ENCODE results near the gene SLAMF9.

SLAMF9 gene

DNA sequence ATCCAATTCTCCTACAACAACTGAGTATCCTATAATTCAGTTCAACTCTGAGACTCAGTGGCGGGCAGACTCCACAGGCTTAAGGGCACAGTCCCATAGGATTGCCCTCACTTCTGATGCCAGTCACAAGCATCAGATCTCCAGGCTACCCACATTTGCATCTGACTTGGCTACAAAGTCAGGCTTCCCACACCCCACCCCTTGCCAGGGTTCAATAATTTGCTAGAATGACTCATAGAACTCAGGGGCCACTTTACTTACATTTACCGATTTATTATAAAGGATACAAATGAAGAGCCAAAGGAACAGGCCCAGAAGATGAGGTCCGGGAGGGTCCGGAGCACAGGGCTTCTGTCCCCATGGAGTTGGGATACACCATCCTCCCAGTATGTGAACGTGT is 36.0 kb upstream of the SLAMF9 start:
- no peaks in the 10 kb centered on the region for H3K9me3 ChIP-seq (ENCODE audit: control insufficient read depth, low read length)
- no peak overlapping the region for H3K4me2 ChIP-seq (ENCODE audit: low read length, poor library complexity, severe bottlenecking)
- no peaks in the 10 kb centered on the region for H3K4me1 ChIP-seq (ENCODE audit: control insufficient read depth, insufficient read depth, low read depth, low read length)
- no peak overlapping the region for H2AK5ac ChIP-seq (ENCODE audit: low read length, severe bottlenecking)
- H2BK12ac ChIP-seq (ENCODE audit: low read length in 2 of 2): no peak overlapping the region
- no peak overlapping the region for H4K91ac ChIP-seq (ENCODE audit: low read length)
- H3K36me3 ChIP-seq (ENCODE audit: control insufficient read depth in 1 of 2, insufficient read depth in 2 of 2, low read depth in 1 of 2, low read length in 2 of 2): peaks cover 0 to 2% of the 10 kb centered on the region in 2 experiments
- DNase-seq: no peak
- H3K18ac ChIP-seq (ENCODE audit: low read depth in 1 of 2, low read length in 2 of 2): peak overlapping the region in 1 of 2 experiments; percentile 3
- peaks cover 0 to 39% of the 10 kb centered on the region in 2 experiments for H3K27me3 ChIP-seq (ENCODE audit: control insufficient read depth in 1 of 2, insufficient read depth in 1 of 2, low read length in 2 of 2)
- H4K8ac ChIP-seq (ENCODE audit: low read length): no peak overlapping the region
- 97% methylated on average over 4 of the region's 5 CpGs for WGBS
- H3K4ac ChIP-seq (ENCODE audit: low read depth in 1 of 2, low read length in 2 of 2): no peak overlapping the region
- H3K79me1 ChIP-seq (replicated peaks; ENCODE audit: low read length, poor library complexity, severe bottlenecking): no peaks in the 10 kb centered on the region
- no peak overlapping the region for H2BK5ac ChIP-seq (ENCODE audit: low read depth, low read length, poor library complexity, severe bottlenecking)
- H3K9ac ChIP-seq (ENCODE audit: low read length): no peak overlapping the region
- H2AFZ ChIP-seq (ENCODE audit: low read depth, low read length): no peak overlapping the region
- no peak overlapping the region for H2BK15ac ChIP-seq (ENCODE audit: low read depth, poor library complexity, severe bottlenecking)
- H3K14ac ChIP-seq (ENCODE audit: low read length in 2 of 2): no peak overlapping the region
- no peak overlapping the region for H2BK120ac ChIP-seq (ENCODE audit: low read depth, low read length)
- no peak overlapping the region for H3K27ac ChIP-seq (ENCODE audit: low read length, poor library complexity, severe bottlenecking)
- no peak overlapping the region for H3K4me3 ChIP-seq (ENCODE audit: insufficient read depth in 1 of 2, low read depth in 1 of 2, low read length in 2 of 2)
- H3K23ac ChIP-seq (ENCODE audit: low read length in 2 of 2): no peak overlapping the region

DNA sequence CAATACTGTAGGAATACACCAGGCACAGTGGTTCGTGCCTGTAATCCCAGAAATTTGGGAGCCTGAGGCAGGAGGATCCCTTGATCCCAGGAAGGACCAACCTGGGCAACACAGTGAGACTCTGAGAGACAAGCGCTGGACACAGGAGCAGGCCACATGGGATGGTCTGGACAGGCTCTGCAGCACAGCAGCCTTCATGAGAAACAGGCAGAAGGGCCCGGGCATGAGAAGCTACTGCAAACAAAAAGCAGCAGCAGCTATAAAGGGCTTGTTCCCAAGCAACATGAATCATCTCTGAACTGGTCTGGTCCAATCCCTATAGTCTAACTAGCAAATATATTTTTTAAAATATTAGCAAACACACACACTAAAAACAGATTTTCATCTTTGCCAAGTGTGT is 35.5 kb upstream of the SLAMF9 start:
- H3K27ac ChIP-seq (ENCODE audit: low read length, poor library complexity, severe bottlenecking): no peak overlapping the region
- H3K79me1 ChIP-seq (replicated peaks; ENCODE audit: low read length, poor library complexity, severe bottlenecking): no peaks in the 10 kb centered on the region
- no peak overlapping the region for H3K4me2 ChIP-seq (ENCODE audit: low read length, poor library complexity, severe bottlenecking)
- no peak overlapping the region for H2BK5ac ChIP-seq (ENCODE audit: low read depth, low read length, poor library complexity, severe bottlenecking)
- H3K4ac ChIP-seq (ENCODE audit: low read depth in 1 of 2, low read length in 2 of 2): no peak overlapping the region
- no peak overlapping the region for H3K9ac ChIP-seq (ENCODE audit: low read length)
- H3K27me3 ChIP-seq (ENCODE audit: control insufficient read depth in 1 of 2, insufficient read depth in 1 of 2, low read length in 2 of 2): peaks cover 0 to 38% of the 10 kb centered on the region in 2 experiments
- no peak overlapping the region for H4K8ac ChIP-seq (ENCODE audit: low read length)
- no peaks in the 10 kb centered on the region for H3K4me1 ChIP-seq (ENCODE audit: control insufficient read depth, insufficient read depth, low read depth, low read length)
- H3K4me3 ChIP-seq (ENCODE audit: insufficient read depth in 1 of 2, low read depth in 1 of 2, low read length in 2 of 2): no peak overlapping the region
- no peak overlapping the region for H2AK5ac ChIP-seq (ENCODE audit: low read length, severe bottlenecking)
- peaks cover 0 to 3% of the 10 kb centered on the region in 2 experiments for H3K36me3 ChIP-seq (ENCODE audit: control insufficient read depth in 1 of 2, insufficient read depth in 2 of 2, low read depth in 1 of 2, low read length in 2 of 2)
- H3K23ac ChIP-seq (ENCODE audit: low read length in 2 of 2): no peak overlapping the region
- H2BK12ac ChIP-seq (ENCODE audit: low read length in 2 of 2): no peak overlapping the region
- no peak overlapping the region for H4K91ac ChIP-seq (ENCODE audit: low read length)
- H3K18ac ChIP-seq (ENCODE audit: low read depth in 1 of 2, low read length in 2 of 2): no peak overlapping the region
- no peak overlapping the region for H3K14ac ChIP-seq (ENCODE audit: low read length in 2 of 2)
- WGBS: 49% methylated on average over 3 of the region's 3 CpGs
- no peak for DNase-seq
- no peak overlapping the region for H2BK120ac ChIP-seq (ENCODE audit: low read depth, low read length)
- H3K9me3 ChIP-seq (ENCODE audit: control insufficient read depth, low read length): no peaks in the 10 kb centered on the region
- H2AFZ ChIP-seq (ENCODE audit: low read depth, low read length): no peak overlapping the region
- no peak overlapping the region for H2BK15ac ChIP-seq (ENCODE audit: low read depth, poor library complexity, severe bottlenecking)

DNA sequence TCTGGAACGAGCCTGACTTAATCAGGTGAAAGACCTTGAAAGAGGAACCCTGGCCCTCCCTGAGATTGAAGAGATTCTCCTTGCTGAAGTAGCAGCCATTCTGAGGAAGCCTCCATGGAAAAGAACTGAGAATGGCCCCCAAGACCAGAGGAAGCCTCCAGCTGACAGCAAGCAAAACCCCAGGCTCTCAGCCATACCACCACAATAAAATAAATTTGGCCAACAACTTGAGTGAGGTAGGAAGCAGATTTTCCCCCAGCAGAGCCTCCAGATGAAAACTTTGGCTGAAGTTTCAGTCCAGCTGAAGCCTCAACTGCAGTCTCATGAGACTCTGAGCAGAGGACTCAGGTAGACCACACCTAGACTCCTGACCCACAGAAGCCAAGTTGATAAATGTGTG is 34.0 kb upstream of the SLAMF9 start:
- Histone ChIP-seq H3K27ac (ENCODE audit: low read length, poor library complexity, severe bottlenecking) (no peak overlapping the region), H2AK5ac (ENCODE audit: low read length, severe bottlenecking) (no peak overlapping the region), H3K27me3 (ENCODE audit: control insufficient read depth in 1 of 2, insufficient read depth in 1 of 2, low read length in 2 of 2) (peaks cover 0 to 48% of the 10 kb centered on the region in 2 experiments), H3K4me1 (ENCODE audit: control insufficient read depth, insufficient read depth, low read depth, low read length) (no peaks in the 10 kb centered on the region), H2BK15ac (ENCODE audit: low read depth, poor library complexity, severe bottlenecking) (no peak overlapping the region), H2BK5ac (ENCODE audit: low read depth, low read length, poor library complexity, severe bottlenecking) (no peak overlapping the region), H4K8ac (ENCODE audit: low read length) (no peak overlapping the region), H2BK12ac (ENCODE audit: low read length in 2 of 2) (no peak overlapping the region), H3K4me2 (ENCODE audit: low read length, poor library complexity, severe bottlenecking) (no peak overlapping the region), H4K91ac (ENCODE audit: low read length) (no peak overlapping the region), H3K9me3 (ENCODE audit: control insufficient read depth, low read length) (no peaks in the 10 kb centered on the region), H3K4me3 (ENCODE audit: insufficient read depth in 1 of 2, low read depth in 1 of 2, low read length in 2 of 2) (no peak overlapping the region), H3K36me3 (ENCODE audit: control insufficient read depth in 1 of 2, insufficient read depth in 2 of 2, low read depth in 1 of 2, low read length in 2 of 2) (peaks cover 0 to 6% of the 10 kb centered on the region in 2 experiments), H3K18ac (ENCODE audit: low read depth in 1 of 2, low read length in 2 of 2) (no peak overlapping the region), H3K14ac (ENCODE audit: low read length in 2 of 2) (no peak overlapping the region), H3K23ac (ENCODE audit: low read length in 2 of 2) (no peak overlapping the region), H3K4ac (ENCODE audit: low read depth in 1 of 2, low read length in 2 of 2) (no peak overlapping the region), H3K9ac (ENCODE audit: low read length) (no peak overlapping the region), H2AFZ (ENCODE audit: low read depth, low read length) (no peak overlapping the region), H3K79me1 (replicated peaks; ENCODE audit: low read length, poor library complexity, severe bottlenecking) (no peaks in the 10 kb centered on the region), H2BK120ac (ENCODE audit: low read depth, low read length) (no peak overlapping the region)
- 65% methylated on average over 1 of the region's 1 CpG for WGBS
- DNase-seq: no peak

DNA sequence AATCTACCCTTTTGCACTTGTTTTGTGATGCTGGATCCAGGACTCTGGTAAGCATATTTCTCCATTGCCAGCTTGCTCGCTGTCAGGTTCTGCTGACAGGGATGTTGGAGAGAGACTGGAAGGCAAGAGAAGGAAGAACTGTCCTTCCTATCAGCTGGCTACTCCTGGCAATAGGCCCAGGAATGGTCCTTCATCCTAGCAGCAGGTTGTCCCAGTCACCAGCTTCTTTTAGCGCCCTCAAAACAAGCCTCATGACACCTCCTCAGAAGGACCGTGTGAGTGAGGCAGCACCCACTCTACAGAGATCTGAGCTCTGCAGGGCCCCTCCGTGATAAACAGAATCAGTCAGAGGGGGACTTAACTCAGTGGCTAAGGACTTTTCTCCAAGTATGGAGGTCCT is 33.1 kb upstream of the SLAMF9 start:
- Histone ChIP-seq H3K4me3 (ENCODE audit: insufficient read depth in 1 of 2, low read depth in 1 of 2, low read length in 2 of 2) (no peak overlapping the region), H3K36me3 (ENCODE audit: control insufficient read depth in 1 of 2, insufficient read depth in 2 of 2, low read depth in 1 of 2, low read length in 2 of 2) (peaks cover 0 to 10% of the 10 kb centered on the region in 2 experiments), H3K18ac (ENCODE audit: low read depth in 1 of 2, low read length in 2 of 2) (no peak overlapping the region), H3K14ac (ENCODE audit: low read length in 2 of 2) (no peak overlapping the region), H3K23ac (ENCODE audit: low read length in 2 of 2) (no peak overlapping the region), H3K9me3 (ENCODE audit: control insufficient read depth, low read length) (no peaks in the 10 kb centered on the region), H4K8ac (ENCODE audit: low read length) (no peak overlapping the region), H2AK5ac (ENCODE audit: low read length, severe bottlenecking) (no peak overlapping the region), H2BK120ac (ENCODE audit: low read depth, low read length) (no peak overlapping the region), H2BK15ac (ENCODE audit: low read depth, poor library complexity, severe bottlenecking) (no peak overlapping the region), H4K91ac (ENCODE audit: low read length) (no peak overlapping the region), H3K27me3 (ENCODE audit: control insufficient read depth in 1 of 2, insufficient read depth in 1 of 2, low read length in 2 of 2) (peaks cover 0 to 45% of the 10 kb centered on the region in 2 experiments), H3K9ac (ENCODE audit: low read length) (no peak overlapping the region), H2BK12ac (ENCODE audit: low read length in 2 of 2) (no peak overlapping the region), H3K4me2 (ENCODE audit: low read length, poor library complexity, severe bottlenecking) (no peak overlapping the region), H3K4me1 (ENCODE audit: control insufficient read depth, insufficient read depth, low read depth, low read length) (no peaks in the 10 kb centered on the region), H3K79me1 (replicated peaks; ENCODE audit: low read length, poor library complexity, severe bottlenecking) (no peaks in the 10 kb centered on the region), H3K4ac (ENCODE audit: low read depth in 1 of 2, low read length in 2 of 2) (no peak overlapping the region), H3K27ac (ENCODE audit: low read length, poor library complexity, severe bottlenecking) (no peak overlapping the region), H2AFZ (ENCODE audit: low read depth, low read length) (no peak overlapping the region), H2BK5ac (ENCODE audit: low read depth, low read length, poor library complexity, severe bottlenecking) (no peak overlapping the region)
- DNase-seq: no peak
- WGBS: 74% methylated on average over 4 of the region's 4 CpGs
